NCI-H526 (cell line): Measurements from ENCODE around the gene KCNMA1.

Source experiments
- DNase-seq, 2 experiments: peaks; one replicate each; lab custom pipeline; 2025; lab: John Stamatoyannopoulos, UW

Gene KCNMA1

DNA sequence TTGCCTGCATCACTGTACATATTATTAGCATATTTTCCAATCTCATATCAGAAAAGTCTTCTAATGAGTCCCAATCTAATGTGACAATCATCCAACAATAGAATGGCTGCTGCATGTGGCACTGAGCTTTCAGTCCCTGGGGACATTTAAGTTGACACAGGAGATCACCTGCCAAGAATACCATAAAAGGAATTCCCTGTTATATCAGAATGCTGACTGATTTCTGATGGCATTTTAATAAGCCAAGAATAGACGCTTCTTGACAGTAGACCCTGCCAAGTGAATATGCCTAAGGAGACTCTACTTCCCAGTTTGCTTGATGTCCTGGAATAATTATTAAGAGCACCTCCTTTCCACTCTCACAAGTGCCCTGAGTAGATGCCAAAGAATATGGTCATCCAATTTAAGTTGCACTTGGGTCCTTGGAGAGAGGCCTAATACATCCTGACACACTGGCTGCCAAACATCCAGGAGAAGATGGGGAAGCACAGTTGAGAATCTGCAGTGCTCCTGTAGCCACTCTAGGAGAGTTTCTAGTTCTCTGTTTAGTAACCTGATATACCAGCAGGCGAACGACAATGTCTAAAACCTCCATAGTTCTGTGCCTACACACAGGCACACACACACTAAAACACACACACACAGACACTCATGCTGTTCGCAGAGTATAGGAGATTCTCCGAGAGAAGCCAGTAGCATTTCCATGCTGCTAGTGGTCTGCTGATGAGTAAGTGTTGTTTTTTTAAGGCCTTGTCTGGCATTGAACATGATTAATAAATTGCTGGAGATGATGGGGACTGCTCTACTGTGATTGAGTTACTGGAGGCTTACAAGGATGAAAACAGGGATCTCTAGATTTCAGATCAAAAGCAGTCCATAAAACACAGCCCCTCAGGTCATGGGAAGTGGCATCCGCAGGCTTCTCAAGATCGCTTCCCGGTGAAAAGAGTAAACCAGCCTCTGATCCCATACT, 369.6 kb downstream of the KCNMA1 start:
- peak in 1 of 2 experiments; percentile 8 for DNase-seq

DNA sequence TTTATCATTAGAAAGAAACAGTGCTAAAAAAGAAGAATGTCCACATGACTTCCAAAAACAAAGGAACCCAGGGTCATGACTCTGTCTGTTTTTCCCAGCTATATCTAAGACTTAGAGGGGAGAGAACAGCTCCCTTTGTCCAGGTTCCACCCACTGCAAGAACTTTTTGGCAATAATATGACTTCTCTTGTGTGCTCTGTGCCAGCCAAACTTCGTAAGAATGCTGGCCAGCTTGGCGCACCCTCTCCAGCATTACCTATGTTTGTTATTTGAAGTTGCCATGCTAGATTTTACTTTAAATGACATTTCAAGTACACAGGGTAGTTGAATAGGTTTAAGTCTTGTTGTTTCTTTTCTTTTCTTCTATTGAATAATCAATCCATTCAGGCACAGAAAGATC, 371.4 kb downstream of the KCNMA1 start:
- no peak for DNase-seq

DNA sequence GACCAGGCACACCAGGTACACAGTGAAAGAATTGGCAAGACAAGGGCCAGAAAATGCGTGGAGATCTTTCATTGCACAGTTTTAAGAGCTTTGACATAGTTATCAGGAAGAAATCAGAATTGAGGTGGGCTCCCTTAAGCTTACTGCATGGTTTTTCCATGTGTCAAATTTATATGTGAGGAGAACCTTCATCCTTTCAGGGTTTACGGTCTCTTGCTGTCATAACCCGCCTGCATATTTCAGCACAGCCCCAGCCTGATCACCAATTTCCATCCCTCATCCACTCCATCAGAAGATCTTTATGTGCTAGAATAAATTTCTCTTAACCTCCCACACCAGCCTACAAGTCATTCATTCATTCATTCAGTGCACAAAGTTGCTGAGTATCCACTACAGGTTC, 373.1 kb downstream of the KCNMA1 start:
- DNase-seq = no peak

DNA sequence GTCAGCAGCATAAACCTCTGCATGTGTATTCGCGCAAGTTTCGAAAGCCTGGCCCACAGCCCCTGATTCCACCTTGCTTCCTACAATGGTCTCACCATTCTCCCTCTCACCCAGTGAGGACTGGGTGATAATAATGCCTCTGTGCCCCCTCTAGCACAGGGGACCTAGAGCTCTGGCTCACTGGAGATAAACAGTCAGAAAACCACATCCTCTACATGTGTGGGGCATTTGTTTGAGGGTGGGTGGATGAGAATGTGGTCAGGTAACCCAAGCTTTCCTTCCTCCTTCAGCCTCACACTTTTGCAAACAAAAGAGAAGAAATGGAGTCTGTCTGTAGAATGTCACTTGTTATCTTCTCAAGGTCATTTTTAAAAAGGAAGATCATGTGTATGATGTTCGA, 373.5 kb downstream of the KCNMA1 start:
- no peak for DNase-seq

DNA sequence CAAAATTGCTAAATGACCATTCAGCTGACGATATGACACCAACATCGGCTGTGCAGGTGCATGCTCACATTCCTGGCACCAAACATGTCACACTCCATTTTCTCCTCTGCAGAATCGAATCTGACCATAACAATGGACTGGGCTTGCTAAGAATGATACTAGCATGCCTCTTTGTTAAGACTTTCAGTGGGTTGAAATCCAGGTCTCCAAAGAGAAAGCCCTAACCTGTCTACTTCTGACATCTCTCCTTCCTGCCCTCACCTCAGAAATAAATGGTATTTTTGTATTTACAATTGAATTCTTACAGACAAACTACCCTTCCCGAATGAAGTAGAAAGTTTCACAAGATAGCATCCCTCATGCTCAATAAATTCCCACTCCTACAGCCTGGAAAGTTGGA, 373.9 kb downstream of the KCNMA1 start:
- DNase-seq = no peak

DNA sequence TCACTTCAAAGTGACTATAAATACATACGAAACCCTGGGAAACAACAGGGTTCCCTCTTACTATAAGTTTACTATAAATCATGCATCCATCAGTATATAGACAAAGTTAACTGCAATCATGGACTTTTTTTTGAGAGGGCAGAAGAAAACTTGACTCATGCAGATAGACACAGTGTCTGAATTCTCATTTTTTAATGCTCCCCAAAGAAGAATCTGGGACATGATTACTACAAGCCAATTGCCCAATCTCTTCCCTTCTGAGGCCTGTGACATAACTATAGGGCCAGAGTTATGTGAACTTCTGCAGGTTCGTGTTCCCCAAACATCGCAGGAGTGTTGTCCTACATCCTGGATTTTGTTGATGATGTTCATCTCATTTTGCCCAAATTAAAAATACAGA, 376.5 kb downstream of the KCNMA1 start:
- no peak for DNase-seq

DNA sequence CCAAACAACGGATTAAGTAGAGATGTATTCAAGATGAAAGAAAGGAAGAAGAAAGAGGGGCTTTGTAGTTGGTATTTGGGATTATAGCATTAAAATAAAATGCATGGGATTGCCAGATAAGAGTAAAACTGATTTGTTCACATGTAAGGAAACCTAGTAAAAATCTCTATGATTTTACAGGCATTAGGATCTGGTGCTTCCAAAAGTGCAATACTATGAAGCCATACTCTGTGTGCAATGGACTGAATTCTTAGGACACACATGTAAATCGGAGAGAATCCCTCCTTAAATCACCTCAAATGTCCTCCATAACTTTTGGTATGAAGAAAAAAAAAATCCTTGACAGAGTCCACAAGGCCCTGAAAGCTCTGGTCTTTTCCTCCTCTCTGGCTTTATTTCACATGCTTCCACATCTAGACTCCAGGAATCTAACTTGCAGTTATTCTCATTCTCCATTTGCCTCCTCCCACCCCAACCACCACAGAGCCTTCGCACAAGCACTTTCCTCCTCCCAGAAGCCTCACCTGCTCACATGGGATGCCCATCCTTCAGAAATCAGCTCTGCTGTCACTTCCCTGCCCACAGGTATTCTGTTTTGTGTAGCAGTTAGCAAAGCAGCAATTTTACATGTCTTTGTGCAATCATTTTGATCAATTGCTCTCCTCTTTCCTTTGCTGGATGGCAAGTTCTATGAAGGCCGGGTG, 378.3 kb downstream of the KCNMA1 start:
- no peak for DNase-seq

DNA sequence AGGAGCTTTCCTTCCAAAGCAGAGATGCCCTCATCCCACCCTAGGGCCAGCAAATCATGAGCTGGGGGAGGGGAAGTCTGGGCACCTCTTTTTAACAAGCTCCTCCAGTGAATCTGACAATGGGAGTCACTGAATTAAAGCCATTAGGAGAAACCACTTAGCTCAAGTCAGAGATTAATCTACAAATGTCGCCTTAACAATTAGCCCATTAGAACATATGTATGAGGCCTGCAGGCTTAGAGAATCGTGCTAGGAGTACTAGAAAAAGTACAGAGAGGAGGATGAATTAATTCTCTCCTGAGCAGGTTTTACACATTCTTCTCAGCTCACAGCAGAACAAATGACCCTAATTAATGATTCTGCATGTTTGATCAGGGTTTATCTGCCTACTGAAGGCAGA, 381.3 kb downstream of the KCNMA1 start:
- no peak for DNase-seq

DNA sequence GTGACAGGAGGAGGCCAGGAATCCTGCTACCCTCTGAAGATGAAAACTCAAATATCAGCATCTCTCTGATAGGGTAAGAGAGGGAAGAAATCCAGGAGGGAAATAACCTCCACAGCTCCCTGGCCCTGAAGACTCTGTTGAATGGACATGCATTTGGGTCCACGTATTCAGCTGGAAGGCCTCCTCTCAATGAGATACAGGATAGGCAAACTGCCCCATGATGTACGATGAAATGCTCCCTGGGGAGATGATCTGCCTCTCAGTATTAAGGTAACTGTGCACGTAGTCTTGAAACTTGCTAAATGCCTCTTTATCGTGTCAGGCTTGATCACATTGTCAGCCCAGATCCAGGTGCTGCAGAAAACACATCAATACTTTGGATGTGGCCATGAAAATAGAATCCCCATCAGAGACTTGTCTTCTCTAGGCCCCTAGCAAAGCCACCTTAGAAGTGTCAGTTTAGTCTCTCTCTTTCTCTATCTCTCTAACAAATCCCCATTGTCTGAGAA, 384.0 kb downstream of the KCNMA1 start:
- peak in 1 of 2 experiments; percentile 31 for DNase-seq

DNA sequence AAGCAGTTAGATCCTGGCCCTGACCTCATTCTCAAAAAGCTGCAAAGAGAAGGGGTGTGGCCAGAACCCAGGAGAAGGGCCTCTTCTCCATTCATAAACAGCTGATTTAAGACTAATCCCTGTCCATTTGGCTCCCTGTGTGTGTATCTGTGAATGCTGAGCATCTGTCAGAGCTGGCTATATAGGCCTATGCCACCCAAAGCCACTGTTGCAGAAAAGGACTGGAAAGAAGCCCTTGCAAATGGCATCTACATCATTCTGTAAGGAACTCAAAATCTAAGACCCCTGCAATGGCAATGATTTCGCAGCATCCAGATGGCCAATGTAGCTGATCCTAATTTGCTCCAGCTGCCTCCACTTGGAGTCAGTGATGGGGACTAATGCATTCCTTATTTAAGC, 384.5 kb downstream of the KCNMA1 start:
- DNase-seq = no peak

DNA sequence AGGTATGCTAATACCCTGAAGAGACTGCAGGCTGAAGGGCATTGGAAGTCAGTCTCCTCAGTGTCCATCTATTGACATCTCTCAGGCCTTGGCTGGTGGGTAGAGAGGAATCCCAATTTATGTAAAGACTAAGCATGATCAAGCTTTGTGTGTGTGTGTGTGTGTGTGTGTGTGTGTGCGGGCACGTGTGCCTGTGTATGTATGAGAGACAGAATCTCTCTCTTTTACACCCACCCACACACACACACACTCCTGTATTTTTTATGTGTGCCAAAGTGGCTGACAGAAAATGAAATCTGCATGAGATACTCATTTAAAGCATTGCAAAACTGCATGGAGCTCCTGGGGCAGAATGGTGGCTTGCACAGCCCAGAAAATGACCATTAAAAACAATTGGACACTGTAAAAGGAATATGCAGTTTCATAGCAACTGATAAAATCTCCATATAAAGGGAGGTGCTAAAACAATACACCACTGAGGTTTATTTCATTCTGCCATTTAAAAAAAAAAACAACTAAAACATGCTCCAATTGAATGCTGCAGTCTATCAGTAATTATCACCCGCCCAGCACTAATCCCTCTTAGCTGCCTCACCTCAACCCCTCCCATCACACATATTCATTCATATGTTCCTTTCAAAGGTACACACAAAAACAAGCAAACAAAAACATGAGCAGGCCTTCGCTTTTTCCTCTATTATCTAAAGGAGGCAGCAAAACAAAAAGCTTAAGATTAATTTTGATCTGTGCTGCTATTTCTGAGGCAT, 385.0 kb downstream of the KCNMA1 start:
- DNase-seq = no peak

DNA sequence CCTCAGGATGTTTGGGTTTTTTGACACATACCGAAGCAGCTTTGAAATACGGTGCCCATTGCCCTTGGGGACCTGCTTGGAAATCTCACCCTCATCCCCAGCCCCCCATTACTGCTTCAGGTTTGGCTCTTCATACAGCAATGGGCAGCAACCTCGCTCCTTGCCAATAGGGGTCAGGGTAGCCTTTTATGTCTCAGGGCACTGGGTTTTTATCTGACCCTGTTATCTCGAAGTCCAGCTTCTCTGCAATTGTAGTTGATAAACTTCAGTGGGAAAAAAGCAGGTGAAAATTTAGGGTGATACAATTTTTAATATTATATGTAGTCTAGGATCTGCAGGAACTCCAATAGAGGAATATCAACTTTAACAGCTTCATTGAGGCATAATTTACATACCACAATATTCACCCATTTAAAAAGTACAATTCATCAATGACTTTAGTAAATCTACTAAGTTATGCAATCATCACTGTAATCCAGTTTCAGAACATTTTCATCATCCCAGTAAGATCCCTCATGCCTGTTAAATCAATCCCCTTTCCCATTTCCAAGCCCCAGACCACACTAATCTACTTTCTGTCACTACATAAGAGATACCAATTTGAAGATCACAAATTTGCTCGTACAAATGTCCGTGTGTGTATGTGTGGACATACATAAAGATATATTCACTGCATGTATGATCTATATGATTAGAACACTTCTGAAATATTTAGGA, 386.2 kb downstream of the KCNMA1 start:
- peak in 1 of 2 experiments; percentile 51 for DNase-seq

DNA sequence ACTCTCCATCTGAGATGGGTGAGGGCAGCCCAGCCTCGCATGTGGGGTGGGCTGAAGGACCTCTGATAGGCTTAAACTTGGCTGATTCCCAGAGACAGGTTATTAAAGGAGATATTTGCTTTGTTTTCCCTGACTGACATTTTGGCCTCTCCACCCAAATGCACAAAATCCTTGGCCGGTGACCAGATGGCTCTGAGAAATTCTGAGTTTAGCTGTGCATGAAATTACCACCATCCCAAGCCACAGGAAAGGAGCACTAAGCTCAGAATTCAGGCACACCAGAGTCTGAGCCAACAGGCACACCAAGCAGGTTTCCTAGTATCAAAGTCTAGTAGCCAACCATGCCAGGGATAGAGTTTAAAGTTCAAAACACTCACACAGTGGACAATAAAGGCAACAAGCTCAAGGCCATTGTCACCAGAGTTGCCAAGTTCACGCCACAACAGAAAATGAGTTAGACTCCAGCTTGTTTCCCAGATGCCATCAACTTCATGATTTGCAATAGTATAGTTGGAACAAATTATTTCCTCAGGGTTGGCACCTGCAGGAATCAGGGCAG, 387.6 kb downstream of the KCNMA1 start:
- no peak for DNase-seq

DNA sequence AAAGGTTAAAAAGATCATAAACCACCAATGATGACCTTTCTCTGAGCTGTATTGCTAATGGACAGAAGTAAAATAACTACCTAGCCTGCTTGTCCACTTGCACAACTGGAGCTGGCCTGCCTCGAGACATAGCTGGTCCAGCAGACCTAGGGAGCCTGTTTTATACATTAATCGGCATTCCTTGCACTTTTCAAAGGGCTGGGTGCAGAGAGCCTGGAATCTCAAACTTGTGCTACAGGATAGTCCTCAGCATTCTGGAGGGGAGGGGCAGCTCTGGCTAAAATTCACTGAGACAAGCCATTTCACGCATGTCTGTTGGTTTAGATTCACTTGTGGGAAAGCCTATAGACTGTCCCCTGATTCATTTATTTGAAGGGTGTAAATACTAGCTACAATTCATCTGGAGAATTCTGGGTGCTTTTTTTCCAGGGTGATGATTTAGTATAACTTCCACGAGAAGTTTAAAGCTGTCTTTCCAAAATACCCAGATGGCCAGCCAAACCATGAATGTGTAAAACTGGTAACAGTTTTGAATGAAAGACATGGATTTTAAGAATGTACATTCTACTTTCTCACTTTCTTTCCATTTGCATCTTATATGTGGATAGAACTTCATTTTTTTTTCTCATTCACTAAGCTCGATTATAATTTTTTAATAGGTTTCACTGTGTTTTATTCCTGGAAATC, 389.4 kb downstream of the KCNMA1 start:
- DNase-seq = no peak

DNA sequence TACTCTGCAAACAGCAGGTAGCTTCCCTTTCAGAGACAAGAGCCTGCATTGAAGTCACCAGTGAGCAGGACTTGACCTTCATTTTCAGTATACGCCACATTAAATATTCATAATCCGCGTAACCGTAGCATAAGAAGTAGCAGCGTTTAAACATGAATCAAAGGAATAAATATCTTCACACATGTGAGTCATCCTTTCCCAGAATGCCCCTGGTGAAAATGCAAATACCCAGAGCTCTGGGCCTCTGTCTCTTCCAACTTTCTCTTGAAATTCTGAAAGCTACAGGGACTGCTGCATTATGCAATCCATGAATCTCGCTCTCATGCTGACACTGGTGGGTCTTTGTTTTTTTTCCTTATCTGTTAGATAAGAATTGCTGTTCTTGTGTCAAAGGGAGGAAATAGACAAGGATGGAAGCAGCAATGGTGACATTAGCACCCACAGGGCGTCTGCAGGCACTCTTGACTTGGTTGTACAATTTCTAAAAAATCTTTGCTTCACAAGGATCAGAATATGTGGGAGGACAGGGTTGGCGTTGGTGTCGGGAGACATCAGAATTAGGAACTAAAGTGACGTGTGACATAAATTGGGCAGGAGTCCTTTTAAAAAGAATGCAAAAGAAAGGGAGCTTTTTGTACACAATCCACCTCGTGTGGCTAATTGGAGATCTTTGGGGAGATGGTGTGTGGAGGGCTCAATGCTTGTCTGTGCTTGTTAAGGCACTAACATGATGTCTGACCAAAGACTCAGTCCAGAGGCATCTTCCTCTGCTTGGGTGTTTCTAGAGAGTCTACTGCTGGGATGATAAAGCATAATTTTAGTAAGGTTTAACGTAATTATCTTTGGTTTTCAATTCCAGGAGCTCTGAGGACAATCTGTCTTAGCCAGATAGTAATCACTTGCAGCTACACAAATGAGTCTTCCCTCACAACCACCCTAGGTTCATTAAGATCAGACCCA, 390.3 kb downstream of the KCNMA1 start:
- no peak for DNase-seq

DNA sequence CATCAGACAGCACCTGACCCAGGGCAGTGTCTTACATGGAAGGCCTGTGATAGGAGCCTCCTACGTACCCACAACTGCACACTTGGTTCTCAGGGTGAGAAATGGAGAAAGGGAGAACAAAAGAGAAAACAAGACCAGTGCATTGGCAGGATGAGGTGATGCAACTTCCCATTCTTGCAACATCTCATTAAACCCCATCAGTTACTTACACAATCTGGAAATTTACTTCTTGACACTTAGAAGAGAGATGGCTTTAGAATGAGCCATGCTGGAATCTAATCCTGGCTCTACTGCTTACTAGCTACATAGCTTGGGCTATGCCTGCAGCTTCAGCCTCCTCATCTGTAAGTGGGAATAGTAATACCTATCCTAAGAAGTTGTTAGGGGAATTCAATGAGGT, 391.7 kb downstream of the KCNMA1 start:
- no peak for DNase-seq

DNA sequence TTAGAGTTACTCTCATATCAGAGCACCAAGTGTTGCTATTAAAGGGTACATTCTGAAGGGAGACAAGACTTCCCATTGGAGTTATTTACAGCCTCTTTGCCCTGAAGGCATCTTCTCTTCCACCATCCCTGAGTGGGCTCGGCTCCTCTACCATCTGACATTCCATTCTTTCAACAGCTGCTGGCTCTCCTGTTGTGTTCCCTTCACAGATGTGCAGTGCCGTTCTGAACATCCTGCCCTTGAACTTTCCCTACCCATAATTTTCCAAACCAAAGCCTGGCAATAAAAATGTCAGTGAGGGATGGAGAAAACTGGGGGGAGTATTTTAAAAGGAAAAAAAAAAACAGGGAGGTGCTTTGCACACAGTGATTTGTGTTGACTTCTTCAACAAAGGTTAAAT, 392.9 kb downstream of the KCNMA1 start:
- DNase-seq = no peak

DNA sequence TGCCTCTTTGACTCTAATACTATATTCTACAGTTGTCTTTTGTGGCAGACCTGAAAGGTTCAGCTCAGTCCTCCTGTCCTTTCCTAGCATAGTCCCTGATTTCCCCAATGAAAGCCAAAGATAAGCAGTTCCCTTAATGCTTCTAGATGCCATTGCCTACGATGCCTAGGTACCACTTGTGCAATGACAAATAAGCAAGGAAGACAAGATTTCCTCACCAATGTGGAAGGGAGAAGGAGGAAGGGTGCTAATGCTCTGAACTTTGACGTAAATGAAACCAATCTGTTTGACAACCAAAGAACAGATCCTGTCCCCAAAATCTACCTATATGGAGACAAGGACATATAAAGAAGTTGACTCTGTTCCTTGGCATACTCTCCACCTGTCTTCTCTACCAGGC, 393.3 kb downstream of the KCNMA1 start:
- DNase-seq = no peak

DNA sequence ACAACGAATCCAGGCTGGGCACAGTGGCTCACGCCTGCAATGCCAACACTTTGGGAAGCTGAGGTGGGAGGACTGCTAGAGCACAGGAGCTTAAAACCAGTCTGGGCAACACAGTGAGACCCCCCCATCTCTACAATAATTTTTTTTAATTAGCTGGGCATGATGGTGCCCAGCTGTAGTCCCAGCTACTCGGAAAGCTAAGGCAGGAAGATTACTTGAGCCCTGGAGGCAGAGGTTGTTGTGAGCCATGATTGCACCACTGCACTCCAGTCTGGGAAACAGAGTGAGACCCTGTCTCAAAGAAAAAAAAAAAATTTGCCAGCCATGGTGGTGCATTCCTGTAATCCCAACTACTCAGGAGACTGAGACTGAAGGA, 396.3 kb downstream of the KCNMA1 start:
- no peak for DNase-seq
